GM23338 (cell line): Measurements from ENCODE around the gene GIMAP6. TPM values are rescaled to one million over a fixed set of nuclear protein-coding genes. Genes with fewer than 3 reads are reported as not detected.
A peak's percentile ranks its signal among the peaks of the same experiment; 100 is the strongest.

Experiments
- ATAC-seq: fragments of 200-7000 bp; cut with Tn5 transposase; 3 replicates; pipeline ENCODE4 v1.9.1; 2020
- DNase-seq: peaks from one replicate; pipeline ENCODE4 v3.0.0-alpha.2; 2015; ENCODE audit warnings: low spot score
- H2AFZ ChIP-seq: fragments of 200-600 bp; sonication (generic); 2 replicates; pipeline ENCODE4 v1.8.0; 2016; ENCODE audit warnings: antibody characterized with exemption, mild to moderate bottlenecking, moderate library complexity
- H3F3A ChIP-seq: fragments of 200-600 bp; sonication (generic); replicated peaks from 2 replicates; pipeline ENCODE4 v1.8.0; 2017; ENCODE audit warnings: antibody characterized with exemption, mixed run types, low read depth
- H3K27ac ChIP-seq: fragments of 200-600 bp; sonication (generic); 2 replicates; pipeline ENCODE4 v1.6.1; 2016; ENCODE audit warnings: low read depth
- H3K27me3 ChIP-seq: fragments of 200-600 bp; sonication (generic); 2 replicates; pipeline ENCODE4 v1.8.0; 2016; ENCODE audit warnings: mild to moderate bottlenecking, mixed run types, moderate library complexity; ENCODE audit not compliant: insufficient read depth
- H3K36me3 ChIP-seq: fragments of 200-600 bp; sonication (generic); 2 replicates; pipeline ENCODE4 v1.8.0; 2016; ENCODE audit warnings: mild to moderate bottlenecking; ENCODE audit not compliant: insufficient read depth
- H3K4me1 ChIP-seq: fragments of 200-600 bp; sonication (generic); 2 replicates; pipeline ENCODE4 v1.8.0; 2016; ENCODE audit warnings: mild to moderate bottlenecking, moderate library complexity; ENCODE audit not compliant: insufficient read depth
- H3K4me2 ChIP-seq: fragments of 200-600 bp; sonication (generic); 2 replicates; pipeline ENCODE4 v1.7.1; 2017; ENCODE audit warnings: mixed run types
- H3K4me3 ChIP-seq: fragments of 200-600 bp; sonication (generic); 2 replicates; pipeline ENCODE4 v1.6.1; 2016; ENCODE audit warnings: mixed run types
- H3K79me2 ChIP-seq: fragments of 200-600 bp; sonication (generic); replicated peaks from 2 replicates; pipeline ENCODE4 v1.8.0; 2017; ENCODE audit warnings: mild to moderate bottlenecking; ENCODE audit not compliant: insufficient read depth
- H3K9me2 ChIP-seq: fragments of 200-600 bp; sonication (generic); 2 replicates; pipeline ENCODE4 v1.8.0; 2017; ENCODE audit not compliant: insufficient read depth
- H4K20me1 ChIP-seq: fragments of 200-600 bp; sonication (generic); replicated peaks from 2 replicates; pipeline ENCODE4 v1.8.0; 2017; ENCODE audit warnings: mild to moderate bottlenecking; ENCODE audit not compliant: insufficient read depth
- H3K27ac Mint-ChIP-seq: 2 replicates; pipeline ENCODE4 v1.8.0; 2020; ENCODE audit warnings: inconsistent platforms, mild to moderate bottlenecking, moderate library complexity, mixed read lengths
- H3K27me3 Mint-ChIP-seq: 3 replicates; pipeline ENCODE4 v1.8.0; 2022; ENCODE audit warnings: low read depth, mild to moderate bottlenecking, moderate library complexity, mixed read lengths, inconsistent platforms; ENCODE audit not compliant: insufficient read depth, poor library complexity
- H3K36me3 Mint-ChIP-seq: 3 replicates; pipeline ENCODE4 v1.8.0; 2021; ENCODE audit warnings: low read depth, mild to moderate bottlenecking, inconsistent platforms, moderate library complexity, mixed read lengths
- H3K4me1 Mint-ChIP-seq: 3 replicates; pipeline ENCODE4 v1.8.0; 2020; ENCODE audit warnings: mild to moderate bottlenecking, inconsistent platforms, mixed read lengths
- H3K4me3 Mint-ChIP-seq: 3 replicates; pipeline ENCODE4 v1.8.0; 2021; ENCODE audit warnings: moderate library complexity, mild to moderate bottlenecking, inconsistent platforms, mixed read lengths
- H3K9me3 Mint-ChIP-seq: 3 replicates; pipeline ENCODE4 v1.8.0; 2020; ENCODE audit warnings: moderate library complexity, mild to moderate bottlenecking, inconsistent platforms, mixed read lengths
- ETS1 ChIP-seq: IDR thresholded peaks from 2 replicates; pipeline ENCODE4 v1.6.1; 2016; ENCODE audit warnings: antibody characterized with exemption
- EZH2 ChIP-seq: fragments of 200-600 bp; sonication (generic); IDR thresholded peaks from one replicate; pipeline ENCODE4 v1.8.0; 2017; ENCODE audit warnings: antibody characterized with exemption, mild to moderate bottlenecking, low read depth; ENCODE audit not compliant: unreplicated experiment
- EZH2phosphoT487 ChIP-seq: fragments of 200-600 bp; sonication (generic); IDR thresholded peaks from one replicate; pipeline ENCODE4 v1.8.1; 2018; ENCODE audit warnings: antibody characterized with exemption; ENCODE audit not compliant: unreplicated experiment
- NANOG ChIP-seq: IDR thresholded peaks from 2 replicates; pipeline ENCODE4 v1.6.1; 2016; ENCODE audit warnings: antibody characterized with exemption, borderline replicate concordance
- POLR2AphosphoS5 ChIP-seq: IDR thresholded peaks from 2 replicates; pipeline ENCODE4 v1.6.1; 2016; ENCODE audit warnings: antibody characterized with exemption, low read depth
- ZNF114 ChIP-seq: fragments of 250-450 bp; sonication (Bioruptor Pico); IDR thresholded peaks from 2 replicates; pipeline ENCODE4 v1.5.0; 2020; ENCODE audit warnings: mild to moderate bottlenecking, moderate library complexity
- ZNF331 ChIP-seq: fragments of 250-450 bp; sonication (Bioruptor Pico); IDR thresholded peaks from 2 replicates; pipeline ENCODE4 v1.5.0; 2020; ENCODE audit warnings: low read depth, mild to moderate bottlenecking, moderate library complexity
- polyA plus RNA-seq: library from polyadenylated mRNA; unstranded; fragments of >200 nt; fragmentation: Nextera tagmentation; extraction: Ambion mirVana; gene quantifications from 2 replicates; pipeline ENCODE4 v1.2.1, GENCODE V29; 2016
- total RNA-seq: library from RNA; depleted of rRNA; stranded (reverse); fragments of >200 nt; shearing (Covaris generic); gene quantifications from 2 replicates; pipeline ENCODE4 v1.2.3, GENCODE V29; 2014
- TF ChIP-seq, protein P1 (sequence below), 2 experiments: fragments of 200-600 bp in 1 of 2; sonication (generic) in 1 of 2; conservative IDR thresholded peaks; 2 replicates each; pipeline versions ENCODE4 v1.5.1 to v1.6.1; 2016 to 2017; ENCODE audit warnings: antibody characterized with exemption in 2 of 2, low read depth in 2 of 2, mild to moderate bottlenecking in 2 of 2, moderate library complexity in 1 of 2
- TF ChIP-seq, protein P2 (sequence below): fragments of 250-450 bp; sonication (Bioruptor Pico); IDR thresholded peaks from 2 replicates; pipeline ENCODE4 v1.5.0; 2020; ENCODE audit warnings: mild to moderate bottlenecking, moderate library complexity
- TF ChIP-seq, protein P3 (sequence below): IDR thresholded peaks from one replicate; pipeline ENCODE4 v1.6.1; 2018; ENCODE audit warnings: antibody characterized with exemption; ENCODE audit not compliant: unreplicated experiment

GIMAP6 gene
- total and polyA plus RNA-seq, 2 experiments from 2014 or later: not detected

GRCh38 chr7:150585199-150585598 lies 47.0 kb downstream of the GIMAP6 start:
- no peak for DNase-seq
- H3K4me3 Mint-ChIP-seq: no peak overlapping the region
- Histone ChIP-seq H4K20me1 (no peaks in the 10 kb centered on the region), H3F3A (no peaks in the 10 kb centered on the region), H3K79me2 (no peaks in the 10 kb centered on the region), H3K4me3 (no peak overlapping the region), H3K4me2 (no peak overlapping the region), H3K27ac (no peak overlapping the region), H3K9me2 (no peaks in the 10 kb centered on the region; the same call in 1 of the 2 replicates), H3K4me1 (no peaks in the 10 kb centered on the region), H3K36me3 (no peaks in the 10 kb centered on the region), H2AFZ (peak overlapping the region; percentile 74; the same call in 1 of the 2 replicates), H3K27me3 (no peaks in the 10 kb centered on the region)
- TF ChIP-seq, protein P1, sequence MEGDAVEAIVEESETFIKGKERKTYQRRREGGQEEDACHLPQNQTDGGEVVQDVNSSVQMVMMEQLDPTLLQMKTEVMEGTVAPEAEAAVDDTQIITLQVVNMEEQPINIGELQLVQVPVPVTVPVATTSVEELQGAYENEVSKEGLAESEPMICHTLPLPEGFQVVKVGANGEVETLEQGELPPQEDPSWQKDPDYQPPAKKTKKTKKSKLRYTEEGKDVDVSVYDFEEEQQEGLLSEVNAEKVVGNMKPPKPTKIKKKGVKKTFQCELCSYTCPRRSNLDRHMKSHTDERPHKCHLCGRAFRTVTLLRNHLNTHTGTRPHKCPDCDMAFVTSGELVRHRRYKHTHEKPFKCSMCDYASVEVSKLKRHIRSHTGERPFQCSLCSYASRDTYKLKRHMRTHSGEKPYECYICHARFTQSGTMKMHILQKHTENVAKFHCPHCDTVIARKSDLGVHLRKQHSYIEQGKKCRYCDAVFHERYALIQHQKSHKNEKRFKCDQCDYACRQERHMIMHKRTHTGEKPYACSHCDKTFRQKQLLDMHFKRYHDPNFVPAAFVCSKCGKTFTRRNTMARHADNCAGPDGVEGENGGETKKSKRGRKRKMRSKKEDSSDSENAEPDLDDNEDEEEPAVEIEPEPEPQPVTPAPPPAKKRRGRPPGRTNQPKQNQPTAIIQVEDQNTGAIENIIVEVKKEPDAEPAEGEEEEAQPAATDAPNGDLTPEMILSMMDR (conservative IDR thresholded peaks at IDR 0.05; ENCODE audit: low read depth in 2 of 2): no peak
- TF ChIP-seq ETS1 (no peak), EZH2phosphoT487 (no peak), ZNF331 (no peak), NANOG (no peak), EZH2 (no peak), POLR2AphosphoS5 (no peak), ZNF114 (CRISPR knock-in tag) (no peak)
- TF ChIP-seq, protein P2, sequence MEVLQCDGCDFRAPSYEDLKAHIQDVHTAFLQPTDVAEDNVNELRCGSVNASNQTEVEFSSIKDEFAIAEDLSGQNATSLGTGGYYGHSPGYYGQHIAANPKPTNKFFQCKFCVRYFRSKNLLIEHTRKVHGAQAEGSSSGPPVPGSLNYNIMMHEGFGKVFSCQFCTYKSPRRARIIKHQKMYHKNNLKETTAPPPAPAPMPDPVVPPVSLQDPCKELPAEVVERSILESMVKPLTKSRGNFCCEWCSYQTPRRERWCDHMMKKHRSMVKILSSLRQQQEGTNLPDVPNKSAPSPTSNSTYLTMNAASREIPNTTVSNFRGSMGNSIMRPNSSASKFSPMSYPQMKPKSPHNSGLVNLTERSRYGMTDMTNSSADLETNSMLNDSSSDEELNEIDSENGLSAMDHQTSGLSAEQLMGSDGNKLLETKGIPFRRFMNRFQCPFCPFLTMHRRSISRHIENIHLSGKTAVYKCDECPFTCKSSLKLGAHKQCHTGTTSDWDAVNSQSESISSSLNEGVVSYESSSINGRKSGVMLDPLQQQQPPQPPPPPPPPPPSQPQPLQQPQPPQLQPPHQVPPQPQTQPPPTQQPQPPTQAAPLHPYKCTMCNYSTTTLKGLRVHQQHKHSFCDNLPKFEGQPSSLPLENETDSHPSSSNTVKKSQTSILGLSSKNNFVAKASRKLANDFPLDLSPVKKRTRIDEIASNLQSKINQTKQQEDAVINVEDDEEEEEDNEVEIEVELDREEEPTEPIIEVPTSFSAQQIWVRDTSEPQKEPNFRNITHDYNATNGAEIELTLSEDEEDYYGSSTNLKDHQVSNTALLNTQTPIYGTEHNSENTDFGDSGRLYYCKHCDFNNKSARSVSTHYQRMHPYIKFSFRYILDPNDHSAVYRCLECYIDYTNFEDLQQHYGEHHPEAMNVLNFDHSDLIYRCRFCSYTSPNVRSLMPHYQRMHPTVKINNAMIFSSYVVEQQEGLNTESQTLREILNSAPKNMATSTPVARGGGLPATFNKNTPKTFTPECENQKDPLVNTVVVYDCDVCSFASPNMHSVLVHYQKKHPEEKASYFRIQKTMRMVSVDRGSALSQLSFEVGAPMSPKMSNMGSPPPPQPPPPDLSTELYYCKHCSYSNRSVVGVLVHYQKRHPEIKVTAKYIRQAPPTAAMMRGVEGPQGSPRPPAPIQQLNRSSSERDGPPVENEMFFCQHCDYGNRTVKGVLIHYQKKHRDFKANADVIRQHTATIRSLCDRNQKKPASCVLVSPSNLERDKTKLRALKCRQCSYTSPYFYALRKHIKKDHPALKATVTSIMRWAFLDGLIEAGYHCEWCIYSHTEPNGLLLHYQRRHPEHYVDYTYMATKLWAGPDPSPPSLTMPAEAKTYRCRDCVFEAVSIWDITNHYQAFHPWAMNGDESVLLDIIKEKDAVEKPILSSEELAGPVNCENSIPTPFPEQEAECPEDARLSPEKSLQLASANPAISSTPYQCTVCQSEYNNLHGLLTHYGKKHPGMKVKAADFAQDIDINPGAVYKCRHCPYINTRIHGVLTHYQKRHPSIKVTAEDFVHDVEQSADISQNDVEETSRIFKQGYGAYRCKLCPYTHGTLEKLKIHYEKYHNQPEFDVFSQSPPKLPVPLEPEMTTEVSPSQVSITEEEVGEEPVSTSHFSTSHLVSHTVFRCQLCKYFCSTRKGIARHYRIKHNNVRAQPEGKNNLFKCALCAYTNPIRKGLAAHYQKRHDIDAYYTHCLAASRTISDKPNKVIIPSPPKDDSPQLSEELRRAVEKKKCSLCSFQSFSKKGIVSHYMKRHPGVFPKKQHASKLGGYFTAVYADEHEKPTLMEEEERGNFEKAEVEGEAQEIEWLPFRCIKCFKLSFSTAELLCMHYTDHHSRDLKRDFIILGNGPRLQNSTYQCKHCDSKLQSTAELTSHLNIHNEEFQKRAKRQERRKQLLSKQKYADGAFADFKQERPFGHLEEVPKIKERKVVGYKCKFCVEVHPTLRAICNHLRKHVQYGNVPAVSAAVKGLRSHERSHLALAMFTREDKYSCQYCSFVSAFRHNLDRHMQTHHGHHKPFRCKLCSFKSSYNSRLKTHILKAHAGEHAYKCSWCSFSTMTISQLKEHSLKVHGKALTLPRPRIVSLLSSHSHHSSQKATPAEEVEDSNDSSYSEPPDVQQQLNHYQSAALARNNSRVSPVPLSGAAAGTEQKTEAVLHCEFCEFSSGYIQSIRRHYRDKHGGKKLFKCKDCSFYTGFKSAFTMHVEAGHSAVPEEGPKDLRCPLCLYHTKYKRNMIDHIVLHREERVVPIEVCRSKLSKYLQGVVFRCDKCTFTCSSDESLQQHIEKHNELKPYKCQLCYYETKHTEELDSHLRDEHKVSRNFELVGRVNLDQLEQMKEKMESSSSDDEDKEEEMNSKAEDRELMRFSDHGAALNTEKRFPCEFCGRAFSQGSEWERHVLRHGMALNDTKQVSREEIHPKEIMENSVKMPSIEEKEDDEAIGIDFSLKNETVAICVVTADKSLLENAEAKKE (CRISPR knock-in tag): no peak
- TF ChIP-seq, protein P3, sequence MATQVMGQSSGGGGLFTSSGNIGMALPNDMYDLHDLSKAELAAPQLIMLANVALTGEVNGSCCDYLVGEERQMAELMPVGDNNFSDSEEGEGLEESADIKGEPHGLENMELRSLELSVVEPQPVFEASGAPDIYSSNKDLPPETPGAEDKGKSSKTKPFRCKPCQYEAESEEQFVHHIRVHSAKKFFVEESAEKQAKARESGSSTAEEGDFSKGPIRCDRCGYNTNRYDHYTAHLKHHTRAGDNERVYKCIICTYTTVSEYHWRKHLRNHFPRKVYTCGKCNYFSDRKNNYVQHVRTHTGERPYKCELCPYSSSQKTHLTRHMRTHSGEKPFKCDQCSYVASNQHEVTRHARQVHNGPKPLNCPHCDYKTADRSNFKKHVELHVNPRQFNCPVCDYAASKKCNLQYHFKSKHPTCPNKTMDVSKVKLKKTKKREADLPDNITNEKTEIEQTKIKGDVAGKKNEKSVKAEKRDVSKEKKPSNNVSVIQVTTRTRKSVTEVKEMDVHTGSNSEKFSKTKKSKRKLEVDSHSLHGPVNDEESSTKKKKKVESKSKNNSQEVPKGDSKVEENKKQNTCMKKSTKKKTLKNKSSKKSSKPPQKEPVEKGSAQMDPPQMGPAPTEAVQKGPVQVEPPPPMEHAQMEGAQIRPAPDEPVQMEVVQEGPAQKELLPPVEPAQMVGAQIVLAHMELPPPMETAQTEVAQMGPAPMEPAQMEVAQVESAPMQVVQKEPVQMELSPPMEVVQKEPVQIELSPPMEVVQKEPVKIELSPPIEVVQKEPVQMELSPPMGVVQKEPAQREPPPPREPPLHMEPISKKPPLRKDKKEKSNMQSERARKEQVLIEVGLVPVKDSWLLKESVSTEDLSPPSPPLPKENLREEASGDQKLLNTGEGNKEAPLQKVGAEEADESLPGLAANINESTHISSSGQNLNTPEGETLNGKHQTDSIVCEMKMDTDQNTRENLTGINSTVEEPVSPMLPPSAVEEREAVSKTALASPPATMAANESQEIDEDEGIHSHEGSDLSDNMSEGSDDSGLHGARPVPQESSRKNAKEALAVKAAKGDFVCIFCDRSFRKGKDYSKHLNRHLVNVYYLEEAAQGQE: no peak
- H3K27ac Mint-ChIP-seq: no peak overlapping the region
- H3K27me3 Mint-ChIP-seq: peaks cover 3% of the 10 kb centered on the region
- peaks cover 6% of the 10 kb centered on the region for H3K36me3 Mint-ChIP-seq
- no peak for ATAC-seq
- H3K4me1 Mint-ChIP-seq: no peaks in the 10 kb centered on the region
- peaks cover 19% of the 10 kb centered on the region for H3K9me3 Mint-ChIP-seq
